HFF-Myc (cell line): ENCODE data around the gene CD300C.

Source experiments
- DNase-seq: peaks from one replicate; pipeline ENCODE4 v3.0.0-alpha.2; 2011; ENCODE audit warnings: low read depth; ENCODE audit errors: extremely low read depth
- H3K4me3 ChIP-seq: replicated peaks from 2 replicates; pipeline ENCODE4 v1.5.1; 2011; ENCODE audit warnings: low read depth, mild to moderate bottlenecking, control low read depth, low read length
- CTCF ChIP-seq: IDR thresholded peaks from 2 replicates; pipeline ENCODE4 v1.5.1; 2012; ENCODE audit warnings: mild to moderate bottlenecking, low read depth, low read length, control low read depth; ENCODE audit errors: missing control alignments

CD300C gene

GRCh38 chr17:74549343-74549742 is 3.4 kb upstream of the CD300C start:
- no peak for DNase-seq
- H3K4me3 ChIP-seq, result no peak overlapping the region
- TF ChIP-seq CTCF, result no peak

GRCh38 chr17:74547736-74548135 is 1.8 kb upstream of the CD300C start:
- no peak for DNase-seq
- no peak overlapping the region for H3K4me3 ChIP-seq
- no peak for TF ChIP-seq CTCF

- no peak for DNase-seq
- no peak for TF ChIP-seq CTCF
- H3K4me3 ChIP-seq, result no peak overlapping the region
Observed at GRCh38 chr17:74547264-74547663, 1.3 kb upstream of the CD300C start.

GRCh38 chr17:74546586-74546985 is 671 bp upstream of the CD300C start:
- TF ChIP-seq CTCF, result no peak
- no peak for DNase-seq
- H3K4me3 ChIP-seq, result no peak overlapping the region

GRCh38 chr17:74544991-74545842 is 698 bp downstream of the CD300C start:
- TF ChIP-seq CTCF, result no peak
- H3K4me3 ChIP-seq, result no peak overlapping the region
- no peak for DNase-seq

- TF ChIP-seq CTCF, result no peak
- DNase-seq, result no peak
Observed at GRCh38 chr17:74543891-74544760, 1.8 kb downstream of the CD300C start.

More at GRCh38 chr17:74543891-74544760, 1.8 kb downstream of the CD300C start:
- H3K4me3 ChIP-seq, result no peak overlapping the region
